ENCODE data around the gene RAB6A.

Gene RAB6A

GRCh38 chr11:73651661-73652045 lies 109.2 kb downstream of the RAB6A start:
- TF ChIP-seq, protein P1, sequence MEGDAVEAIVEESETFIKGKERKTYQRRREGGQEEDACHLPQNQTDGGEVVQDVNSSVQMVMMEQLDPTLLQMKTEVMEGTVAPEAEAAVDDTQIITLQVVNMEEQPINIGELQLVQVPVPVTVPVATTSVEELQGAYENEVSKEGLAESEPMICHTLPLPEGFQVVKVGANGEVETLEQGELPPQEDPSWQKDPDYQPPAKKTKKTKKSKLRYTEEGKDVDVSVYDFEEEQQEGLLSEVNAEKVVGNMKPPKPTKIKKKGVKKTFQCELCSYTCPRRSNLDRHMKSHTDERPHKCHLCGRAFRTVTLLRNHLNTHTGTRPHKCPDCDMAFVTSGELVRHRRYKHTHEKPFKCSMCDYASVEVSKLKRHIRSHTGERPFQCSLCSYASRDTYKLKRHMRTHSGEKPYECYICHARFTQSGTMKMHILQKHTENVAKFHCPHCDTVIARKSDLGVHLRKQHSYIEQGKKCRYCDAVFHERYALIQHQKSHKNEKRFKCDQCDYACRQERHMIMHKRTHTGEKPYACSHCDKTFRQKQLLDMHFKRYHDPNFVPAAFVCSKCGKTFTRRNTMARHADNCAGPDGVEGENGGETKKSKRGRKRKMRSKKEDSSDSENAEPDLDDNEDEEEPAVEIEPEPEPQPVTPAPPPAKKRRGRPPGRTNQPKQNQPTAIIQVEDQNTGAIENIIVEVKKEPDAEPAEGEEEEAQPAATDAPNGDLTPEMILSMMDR (IDR thresholded peaks at IDR 0.05; ENCODE audit: insufficient read depth, low read length, missing control alignments): no peak
- no peak for DNase-seq (ENCODE audit: low read depth, low spot score)
- no peak overlapping the region for H3K4me3 ChIP-seq (ENCODE audit: low read depth, low read length)
- CTCF ChIA-PET: interaction anchor here (1.0 to 8.3 kb wide), 2 partner anchors 9 to 27 kb away, joined by 3 to 72 read pairs; no protein-coding TSS in a partner anchor
- POLR2A ChIA-PET: no interaction called here

GRCh38 chr11:73651252-73651651 lies 109.6 kb downstream of the RAB6A start:
- TF ChIP-seq, protein P1 (IDR thresholded peaks at IDR 0.05; ENCODE audit: insufficient read depth, low read length, missing control alignments): no peak
- POLR2A ChIA-PET: no interaction called here
- no peak for DNase-seq (ENCODE audit: low read depth, low spot score)
- CTCF ChIA-PET: interaction anchor here (1.0 to 8.3 kb wide), 3 partner anchors 10 to 300 kb away, joined by 4 to 100 read pairs (median 72); no protein-coding TSS in a partner anchor
- no peak overlapping the region for H3K4me3 ChIP-seq (ENCODE audit: low read depth, low read length)

DNA sequence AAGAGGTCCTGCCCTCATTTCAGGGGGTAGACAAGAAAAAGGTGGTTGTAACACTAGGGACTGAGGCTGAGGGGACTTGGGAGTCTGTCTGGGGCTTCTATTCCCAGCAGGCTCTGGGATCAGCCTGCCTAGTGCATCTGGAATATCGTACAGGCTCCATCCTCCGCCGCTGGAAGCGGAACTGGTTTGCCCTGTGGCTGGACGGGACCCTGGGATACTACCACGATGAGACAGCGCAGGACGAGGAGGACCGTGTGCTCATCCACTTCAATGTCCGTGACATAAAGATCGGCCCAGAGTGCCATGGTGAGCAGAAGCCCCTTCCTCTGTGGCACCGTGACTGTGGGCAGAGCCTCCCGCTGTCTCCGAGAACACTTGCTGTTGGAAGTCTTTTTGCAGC lies 110.5 kb downstream of the RAB6A start:
- TF ChIP-seq, protein P1 (IDR thresholded peaks at IDR 0.05; ENCODE audit: insufficient read depth, low read length, missing control alignments): no peak
- no peak for DNase-seq (ENCODE audit: low read depth, low spot score)
- H3K4me3 ChIP-seq (ENCODE audit: low read depth, low read length): no peak overlapping the region
- POLR2A ChIA-PET: no interaction called here
- CTCF ChIA-PET: interaction anchor here (1.0 to 8.3 kb wide), 4 partner anchors 11 to 299 kb away, joined by 3 to 100 read pairs (median 38); no protein-coding TSS in a partner anchor

DNA sequence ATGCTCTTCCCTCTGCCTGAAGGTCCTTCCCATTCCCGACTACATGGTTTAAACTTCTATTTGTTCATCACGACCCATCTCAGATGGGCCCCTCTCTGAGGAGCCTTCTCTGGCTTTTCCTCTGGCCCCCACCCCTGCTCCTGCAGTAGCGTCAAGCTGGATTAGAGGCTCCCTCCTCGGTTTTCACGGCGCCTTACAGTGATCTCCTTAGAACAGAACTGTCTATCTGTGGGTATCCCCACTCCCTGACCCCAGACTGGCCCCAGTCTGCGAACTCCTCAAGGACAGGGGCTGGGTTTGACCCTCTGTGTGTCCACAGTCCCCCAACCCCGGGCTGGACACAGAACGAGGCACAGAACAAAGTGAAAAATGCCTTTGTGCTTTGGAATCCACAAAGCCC lies 111.7 kb downstream of the RAB6A start:
- DNase-seq (ENCODE audit: low read depth, low spot score): no peak
- ChIA-PET POLR2A (no interaction called here), CTCF (interaction anchor here (1.6 to 8.3 kb wide), 4 partner anchors 12 to 298 kb away, joined by 3 to 100 read pairs (median 38); no protein-coding TSS in a partner anchor)
- TF ChIP-seq, protein P1 (IDR thresholded peaks at IDR 0.05; ENCODE audit: insufficient read depth, low read length, missing control alignments): no peak
- no peak overlapping the region for H3K4me3 ChIP-seq (ENCODE audit: low read depth, low read length)

DNA sequence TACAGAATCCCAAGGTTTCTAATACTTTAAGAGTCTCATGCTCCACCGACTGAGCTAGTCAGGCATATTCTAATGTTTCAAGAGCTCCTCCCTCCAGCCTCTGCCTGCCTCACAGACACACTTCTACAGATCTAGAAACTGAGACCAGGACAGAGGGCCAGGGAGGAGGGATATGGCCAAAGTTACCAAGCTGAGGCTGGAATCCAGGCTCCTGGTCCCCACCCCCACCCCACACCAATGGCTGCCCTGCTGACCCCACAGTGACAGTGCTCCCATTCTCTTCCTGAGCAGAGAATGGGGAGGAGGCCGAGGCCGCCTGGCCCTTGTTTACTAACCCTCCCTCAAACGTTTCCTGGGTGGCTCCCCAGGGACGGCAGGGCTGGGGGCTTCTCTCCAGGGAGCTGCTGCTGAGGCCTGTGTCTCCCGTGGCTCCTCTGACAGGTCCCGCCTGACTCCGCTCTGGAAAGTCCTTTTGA lies 112.3 kb downstream of the RAB6A start:
- CTCF ChIA-PET: interaction anchor here (0.7 to 8.3 kb wide), 4 partner anchors 13 to 298 kb away, joined by 3 to 100 read pairs (median 38); no protein-coding TSS in a partner anchor
- TF ChIP-seq, protein P1 (IDR thresholded peaks at IDR 0.05; ENCODE audit: insufficient read depth, low read length, missing control alignments): no peak

GRCh38 chr11:73648121-73648520 lies 112.8 kb downstream of the RAB6A start:
- no peak overlapping the region for H3K4me3 ChIP-seq (ENCODE audit: low read depth, low read length)
- TF ChIP-seq, protein P1 (IDR thresholded peaks at IDR 0.05; ENCODE audit: insufficient read depth, low read length, missing control alignments): no peak
- ChIA-PET POLR2A (no interaction called here), CTCF (interaction anchor here (0.7 to 8.3 kb wide), 4 partner anchors 13 to 297 kb away, joined by 3 to 100 read pairs (median 38); no protein-coding TSS in a partner anchor)
- no peak for DNase-seq (ENCODE audit: low read depth, low spot score)

More for the DNA sequence above, 112.3 kb downstream of the RAB6A start:
- POLR2A ChIA-PET: no interaction called here
- no peak overlapping the region for H3K4me3 ChIP-seq (ENCODE audit: low read depth, low read length)
- no peak for DNase-seq (ENCODE audit: low read depth, low spot score)
